ENCODE results near the gene SMPDL3A.

The SMPDL3A gene

GRCh38 chr6:122806291-122806690 lies 17.2 kb downstream of the SMPDL3A start:
- no peak for DNase-seq

DNA sequence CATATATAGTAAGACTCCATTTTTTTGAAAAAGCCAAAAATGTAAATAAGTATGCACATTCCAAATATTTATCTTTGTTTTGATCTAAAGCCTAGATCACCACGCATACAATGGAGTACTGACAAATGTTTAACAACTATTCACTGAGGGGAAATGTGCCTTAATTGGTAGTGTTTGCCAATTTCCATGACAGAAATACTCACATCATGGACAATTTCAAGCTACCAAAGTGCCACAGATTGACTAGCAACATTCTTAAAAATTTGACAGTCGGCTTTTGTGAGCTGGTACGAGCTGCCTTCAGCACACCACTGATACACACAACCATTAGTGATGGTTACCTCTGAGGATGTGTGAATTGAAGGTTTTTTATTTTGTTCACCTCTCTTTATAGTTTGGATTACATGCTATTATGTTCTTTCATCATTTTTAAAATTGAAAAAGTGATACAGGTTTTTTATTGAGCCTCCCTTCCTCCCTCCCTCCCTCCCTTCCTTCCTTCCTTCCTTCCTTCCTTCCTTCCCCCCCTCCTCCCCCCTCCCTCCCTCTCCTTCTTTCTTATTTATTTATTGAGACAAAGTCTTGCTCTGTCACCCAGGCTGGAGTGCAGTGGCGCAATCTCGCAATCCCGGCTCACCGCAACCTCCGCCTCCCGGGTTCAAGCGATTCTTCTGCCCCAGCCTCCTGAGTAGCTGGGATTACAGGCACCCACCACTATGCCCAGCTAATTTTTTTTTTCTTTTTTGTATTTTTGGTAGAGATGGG lies 19.2 kb downstream of the SMPDL3A start:
- DNase-seq: no peak

DNA sequence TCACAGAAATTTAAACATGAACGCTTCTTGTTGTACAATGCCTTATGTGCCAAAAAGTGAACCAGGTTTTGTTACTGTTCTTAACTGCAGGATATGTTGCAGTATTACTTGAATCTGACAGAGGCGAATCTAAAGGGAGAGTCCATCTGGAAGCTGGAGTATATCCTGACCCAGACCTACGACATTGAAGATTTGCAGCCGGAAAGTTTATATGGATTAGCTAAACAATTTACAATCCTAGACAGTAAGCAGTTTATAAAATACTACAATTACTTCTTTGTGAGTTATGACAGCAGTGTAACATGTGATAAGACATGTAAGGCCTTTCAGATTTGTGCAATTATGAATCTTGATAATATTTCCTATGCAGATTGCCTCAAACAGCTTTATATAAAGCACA lies 19.9 kb downstream of the SMPDL3A start:
- DNase-seq: no peak

DNA sequence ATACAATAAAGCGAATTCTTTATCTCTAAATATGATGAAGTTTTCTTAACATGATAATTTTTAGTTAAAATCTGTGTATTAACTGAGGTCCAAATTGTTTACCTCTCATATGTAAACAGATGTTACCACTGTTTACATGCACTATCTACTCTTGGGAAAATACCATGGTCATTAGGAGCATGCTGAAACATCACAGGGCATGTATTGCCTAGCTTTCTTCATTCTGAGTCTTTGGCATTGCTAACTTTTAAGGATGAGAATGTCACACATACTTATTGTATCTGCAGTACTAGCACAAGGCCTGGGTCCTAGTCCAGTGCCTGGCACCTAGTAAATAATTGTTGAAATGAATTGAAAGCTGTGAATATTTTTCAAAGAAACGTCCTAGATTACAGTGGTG lies 20.6 kb downstream of the SMPDL3A start:
- DNase-seq: no peak

DNA sequence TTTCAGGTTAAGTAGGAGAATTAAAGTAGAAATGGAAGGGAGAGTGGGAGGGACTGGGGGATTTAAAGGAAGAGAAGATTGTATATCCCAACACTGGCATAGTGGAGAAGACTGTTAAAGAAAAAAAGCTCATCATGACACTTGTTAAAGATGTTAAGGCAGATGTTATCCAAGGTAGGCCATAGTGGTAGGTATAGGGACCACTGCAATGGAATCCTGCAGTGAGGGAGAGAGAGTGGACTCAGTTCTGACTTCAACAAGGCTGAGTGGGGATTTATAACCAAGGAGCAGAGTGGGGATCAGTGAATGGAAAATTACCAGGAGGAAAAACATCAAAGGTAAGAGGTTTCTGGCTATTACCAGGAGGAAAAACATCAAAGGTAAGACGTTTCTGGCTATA lies 21.1 kb downstream of the SMPDL3A start:
- no peak for DNase-seq

- no peak for DNase-seq
Observed at GRCh38 chr6:122817358-122817757, 28.3 kb downstream of the SMPDL3A start.

GRCh38 chr6:122817766-122818165 lies 28.7 kb downstream of the SMPDL3A start:
- no peak for DNase-seq

- DNase-seq: no peak
Observed at GRCh38 chr6:122818866-122819265, 29.8 kb downstream of the SMPDL3A start.

GRCh38 chr6:122821095-122821494 lies 32.0 kb downstream of the SMPDL3A start:
- no peak for DNase-seq

GRCh38 chr6:122825163-122825562 lies 36.1 kb downstream of the SMPDL3A start:
- no peak for DNase-seq

- DNase-seq: no peak
Observed at GRCh38 chr6:122829456-122829855, 40.4 kb downstream of the SMPDL3A start.

- DNase-seq: no peak
Observed at GRCh38 chr6:122831511-122831910, 42.5 kb downstream of the SMPDL3A start.

- no peak for DNase-seq
Observed at GRCh38 chr6:122832459-122832858, 43.4 kb downstream of the SMPDL3A start.

- no peak for DNase-seq
Observed at GRCh38 chr6:122833021-122833491, 44.0 kb downstream of the SMPDL3A start.

DNA sequence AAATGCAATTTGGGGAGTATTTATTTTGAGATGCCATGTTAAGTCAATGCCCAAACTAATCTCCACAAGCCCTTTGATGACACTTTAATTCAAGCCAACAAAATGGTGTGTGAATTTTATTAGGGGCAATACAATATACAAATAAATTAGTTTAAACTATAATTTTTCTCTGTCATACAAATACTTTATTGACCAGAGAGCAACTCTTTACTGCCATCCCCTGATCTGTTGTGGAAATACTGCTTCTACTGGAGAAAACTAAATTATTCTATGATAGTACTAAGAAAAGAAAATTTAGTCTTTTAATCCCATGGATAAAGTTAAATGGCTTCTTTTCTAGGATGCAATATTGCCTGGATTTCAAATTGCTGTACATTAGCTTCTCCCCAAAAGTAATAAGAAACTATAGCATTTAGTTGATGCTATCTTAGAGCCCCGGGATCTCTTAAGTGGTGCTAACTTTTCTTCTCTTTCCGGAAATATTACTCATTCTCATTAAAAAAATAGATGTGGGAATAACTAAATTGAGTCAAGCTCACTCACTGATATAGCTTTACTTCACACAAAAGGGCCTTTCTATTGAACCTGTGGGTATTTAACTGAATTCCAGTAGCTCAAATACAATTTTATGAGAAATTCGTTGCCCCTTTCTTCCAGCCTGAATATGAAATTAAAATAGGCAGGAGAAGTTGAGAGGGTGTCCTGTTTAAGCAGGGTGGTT lies 49.2 kb downstream of the SMPDL3A start:
- no peak for DNase-seq

DNA sequence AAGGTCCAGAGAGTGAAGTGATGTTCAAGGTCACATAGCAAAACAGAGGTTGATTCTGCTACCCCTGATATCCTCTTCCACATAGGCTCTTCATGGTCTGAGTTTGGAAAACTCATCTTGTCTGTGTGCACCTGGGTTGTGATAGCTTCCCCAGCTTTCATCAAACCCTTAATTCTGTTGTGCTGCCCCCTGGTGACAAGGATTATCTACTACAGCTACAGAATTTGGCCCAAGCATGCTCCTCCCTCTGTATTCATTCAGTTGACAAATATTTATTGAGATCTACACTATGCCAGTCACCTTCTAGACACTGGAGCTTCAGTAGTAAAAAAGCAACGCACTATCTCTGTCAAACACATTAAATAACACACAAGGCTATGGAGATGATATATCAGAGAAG lies 50.4 kb downstream of the SMPDL3A start:
- DNase-seq: peak; percentile 17

GRCh38 chr6:122839906-122840305 lies 50.8 kb downstream of the SMPDL3A start:
- DNase-seq: no peak

DNA sequence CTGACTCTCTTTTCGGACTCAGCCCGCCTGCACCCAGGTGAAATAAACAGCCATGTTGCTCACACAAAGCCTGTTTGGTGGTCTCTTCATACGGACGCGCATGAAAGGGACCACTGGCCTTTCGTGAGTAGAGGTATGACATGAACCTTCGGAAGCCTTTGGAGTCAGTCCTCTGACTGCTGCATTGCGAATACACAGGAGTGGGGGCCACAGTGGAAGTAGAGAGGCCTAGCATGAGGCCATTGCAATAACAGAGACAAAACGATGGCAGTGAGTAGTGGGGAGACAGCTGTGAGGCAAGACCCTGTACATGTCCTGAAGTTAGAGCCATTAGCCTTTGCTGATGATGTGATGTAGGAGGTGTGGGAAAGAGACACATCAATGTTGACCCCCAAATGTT lies 56.4 kb downstream of the SMPDL3A start:
- DNase-seq: no peak

DNA sequence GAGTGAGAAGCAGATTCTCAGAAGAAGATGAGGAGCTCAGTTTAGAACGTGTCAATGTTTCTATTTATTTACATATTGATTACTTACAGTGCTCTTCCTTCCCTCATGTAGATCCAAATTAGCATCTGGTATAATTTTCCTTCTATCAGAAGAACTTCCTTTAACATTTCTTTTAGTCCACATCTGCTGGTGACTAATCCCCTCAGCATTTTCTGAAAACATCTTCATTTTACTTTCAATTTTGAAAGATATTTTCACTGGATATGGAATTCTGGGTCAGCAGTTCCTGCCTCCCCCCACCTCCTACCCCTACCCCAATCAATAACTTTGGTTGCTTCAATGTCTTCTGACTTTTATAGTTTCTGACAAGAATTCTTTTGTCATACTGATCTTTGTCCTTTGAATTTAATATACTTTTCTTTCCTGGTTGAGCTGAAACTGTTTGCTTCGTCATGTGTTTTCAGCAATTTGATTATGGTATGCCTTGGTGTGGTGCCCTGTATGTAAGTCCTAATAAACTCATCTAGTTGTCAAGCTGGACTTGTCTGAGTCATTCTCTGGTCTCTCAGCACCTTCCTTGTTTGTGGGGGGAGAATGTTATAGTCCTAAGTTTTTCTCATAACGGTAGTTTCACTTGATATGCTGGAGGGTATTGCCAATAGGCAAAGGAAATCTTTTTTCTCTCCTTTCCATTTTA lies 57.0 kb downstream of the SMPDL3A start:
- no peak for DNase-seq

DNA sequence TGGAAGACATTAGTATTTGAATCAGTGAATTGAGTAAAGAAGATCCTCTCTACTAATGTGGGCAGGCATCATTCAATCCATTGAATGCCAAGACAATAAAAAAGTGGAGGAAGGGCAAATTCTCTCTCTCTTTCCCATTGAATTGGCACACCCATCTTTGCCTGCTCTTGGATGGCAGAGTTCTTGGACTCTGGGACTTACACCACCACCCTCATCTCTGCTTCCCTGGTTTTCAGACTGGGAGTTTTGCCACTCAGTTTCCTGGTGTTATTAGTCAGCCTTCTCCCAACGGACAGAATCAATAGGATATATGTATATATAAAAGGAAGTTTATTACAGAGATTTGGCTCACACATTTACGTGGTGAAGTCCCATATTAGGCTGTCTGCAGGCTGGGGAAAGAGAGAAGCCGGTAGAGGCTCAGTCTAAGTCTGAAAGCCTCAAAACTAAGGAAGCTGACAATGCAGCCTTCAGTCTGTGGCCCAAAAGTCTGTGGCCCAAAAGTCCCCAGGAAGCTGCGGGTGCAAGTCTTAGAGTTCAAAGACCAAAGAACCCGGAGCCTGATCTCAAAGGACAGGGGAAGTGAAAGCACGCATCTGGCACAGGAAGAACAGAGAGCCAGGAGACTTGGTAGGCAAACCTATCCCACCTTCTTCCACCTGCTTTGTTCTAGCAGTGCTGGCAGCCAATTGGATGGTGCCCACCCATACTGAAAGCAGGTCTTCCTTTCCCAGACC lies 64.4 kb downstream of the SMPDL3A start:
- DNase-seq: no peak
